ENCODE measurements around the gene PCDHA1. TPM values are rescaled to one million over a fixed set of nuclear protein-coding genes. Genes with fewer than 3 reads are reported as not detected.
A peak's percentile ranks its signal among the peaks of the same experiment; 100 is the strongest.

PCDHA1 gene
- total and polyA plus RNA-seq, 2 experiments from 2014 or later = 0.81 to 1.6 TPM

- H3K9me2 ChIP-seq (ENCODE audit: insufficient read depth) = no peaks in the 10 kb centered on the region
- H3K27ac Mint-ChIP-seq = peak overlapping the region; percentile 94
- no peaks in the 10 kb centered on the region; the same call in 1 of the 2 replicates for H3F3A ChIP-seq (replicated peaks; ENCODE audit: low read depth)
- H3K79me2 ChIP-seq (replicated peaks; ENCODE audit: insufficient read depth) = no peaks in the 10 kb centered on the region
- no peak overlapping the region for H2AFZ ChIP-seq
- no peaks in the 10 kb centered on the region for H4K20me1 ChIP-seq (replicated peaks; ENCODE audit: insufficient read depth)
- peaks cover 7% of the 10 kb centered on the region; the same call in 2 of the 3 replicates for H3K36me3 Mint-ChIP-seq (ENCODE audit: low read depth)
- peak; percentile 79 for TF ChIP-seq ZNF462 (CRISPR knock-in tag; IDR thresholded peaks at IDR 0.05)
- no peak for TF ChIP-seq CTCF (conservative IDR thresholded peaks at IDR 0.05; ENCODE audit: low read depth in 2 of 2)
- no peaks in the 10 kb centered on the region for H3K9me3 Mint-ChIP-seq
- H3K4me3 Mint-ChIP-seq = peak overlapping the region; percentile 20; the same call in 2 of the 3 replicates
- H3K4me1 ChIP-seq (ENCODE audit: insufficient read depth) = peaks cover 52% of the 10 kb centered on the region
- peak overlapping the region; percentile 53 for H3K4me2 ChIP-seq
- DNase-seq (ENCODE audit: low spot score) (peak; percentile 70), ATAC-seq (peak; percentile 39)
- H3K4me1 Mint-ChIP-seq = peaks cover 56% of the 10 kb centered on the region
- peak overlapping the region; percentile 11; the same call in 1 of the 2 replicates for H3K4me3 ChIP-seq
- H3K27me3 Mint-ChIP-seq (ENCODE audit: insufficient read depth, low read depth, poor library complexity) = peaks cover 2% of the 10 kb centered on the region
- H3K27ac ChIP-seq (ENCODE audit: low read depth) = peak overlapping the region; percentile 83
- no peaks in the 10 kb centered on the region for H3K36me3 ChIP-seq (ENCODE audit: insufficient read depth)
- no peaks in the 10 kb centered on the region for H3K27me3 ChIP-seq (ENCODE audit: insufficient read depth)
Measured at GRCh38 chr5:141003791-141004611, 218.1 kb downstream of the PCDHA1 start.
